HEK293 (cell line): Measurements from ENCODE around the gene CALCOCO2.

Source experiments
- CTCF ChIP-seq: fragments of 450-650 bp; formaldehyde crosslinking; IDR thresholded peaks from 2 replicates; pipeline ENCODE4 v1.5.1; 2016; ENCODE audit warnings: missing biosample characterization, missing genetic modification characterization
- EGR2 ChIP-seq: fragments of 450-650 bp; formaldehyde crosslinking; IDR thresholded peaks from 2 replicates; pipeline ENCODE4 v1.5.1; 2016; ENCODE audit warnings: low read depth, missing biosample characterization, missing genetic modification characterization
- KLF8 ChIP-seq: fragments of 450-650 bp; formaldehyde crosslinking; IDR thresholded peaks from 2 replicates; pipeline ENCODE4 v1.5.1; 2016; ENCODE audit warnings: missing biosample characterization, missing genetic modification characterization
- OSR2 ChIP-seq: fragments of 450-650 bp; formaldehyde crosslinking; IDR thresholded peaks from 2 replicates; pipeline ENCODE4 v1.5.1; 2016; ENCODE audit warnings: missing biosample characterization, missing genetic modification characterization
- SALL2 ChIP-seq: fragments of 450-650 bp; formaldehyde crosslinking; IDR thresholded peaks from 2 replicates; pipeline ENCODE4 v1.5.0; 2017; ENCODE audit warnings: missing biosample characterization, mild to moderate bottlenecking, missing genetic modification characterization, borderline replicate concordance
- YY1 ChIP-seq: fragments of 450-650 bp; formaldehyde crosslinking; IDR thresholded peaks from 2 replicates; pipeline ENCODE4 v1.5.1; 2018; ENCODE audit warnings: missing biosample characterization, missing genetic modification characterization
- ZNF658 ChIP-seq: fragments of 450-650 bp; formaldehyde crosslinking; IDR thresholded peaks from 2 replicates; pipeline ENCODE4; 2016; ENCODE audit warnings: missing biosample characterization, missing genetic modification characterization
- TF ChIP-seq, protein P1 (sequence below): fragments of 450-650 bp; formaldehyde crosslinking; conservative IDR thresholded peaks from 2 replicates; pipeline ENCODE4 v1.5.1; 2016; ENCODE audit warnings: low read depth, missing biosample characterization, missing genetic modification characterization

GRCh38 chr17:48804936-48805411 is 25.9 kb upstream of the CALCOCO2 start:
- TF ChIP-seq ZNF658 (tag by site-specific recombination) (no peak), EGR2 (tag by site-specific recombination) (no peak), OSR2 (tag by site-specific recombination) (no peak), KLF8 (tag by site-specific recombination) (no peak), CTCF (peak; percentile 76), SALL2 (tag by site-specific recombination) (no peak), YY1 (tag by site-specific recombination) (no peak)
- TF ChIP-seq, protein P1, sequence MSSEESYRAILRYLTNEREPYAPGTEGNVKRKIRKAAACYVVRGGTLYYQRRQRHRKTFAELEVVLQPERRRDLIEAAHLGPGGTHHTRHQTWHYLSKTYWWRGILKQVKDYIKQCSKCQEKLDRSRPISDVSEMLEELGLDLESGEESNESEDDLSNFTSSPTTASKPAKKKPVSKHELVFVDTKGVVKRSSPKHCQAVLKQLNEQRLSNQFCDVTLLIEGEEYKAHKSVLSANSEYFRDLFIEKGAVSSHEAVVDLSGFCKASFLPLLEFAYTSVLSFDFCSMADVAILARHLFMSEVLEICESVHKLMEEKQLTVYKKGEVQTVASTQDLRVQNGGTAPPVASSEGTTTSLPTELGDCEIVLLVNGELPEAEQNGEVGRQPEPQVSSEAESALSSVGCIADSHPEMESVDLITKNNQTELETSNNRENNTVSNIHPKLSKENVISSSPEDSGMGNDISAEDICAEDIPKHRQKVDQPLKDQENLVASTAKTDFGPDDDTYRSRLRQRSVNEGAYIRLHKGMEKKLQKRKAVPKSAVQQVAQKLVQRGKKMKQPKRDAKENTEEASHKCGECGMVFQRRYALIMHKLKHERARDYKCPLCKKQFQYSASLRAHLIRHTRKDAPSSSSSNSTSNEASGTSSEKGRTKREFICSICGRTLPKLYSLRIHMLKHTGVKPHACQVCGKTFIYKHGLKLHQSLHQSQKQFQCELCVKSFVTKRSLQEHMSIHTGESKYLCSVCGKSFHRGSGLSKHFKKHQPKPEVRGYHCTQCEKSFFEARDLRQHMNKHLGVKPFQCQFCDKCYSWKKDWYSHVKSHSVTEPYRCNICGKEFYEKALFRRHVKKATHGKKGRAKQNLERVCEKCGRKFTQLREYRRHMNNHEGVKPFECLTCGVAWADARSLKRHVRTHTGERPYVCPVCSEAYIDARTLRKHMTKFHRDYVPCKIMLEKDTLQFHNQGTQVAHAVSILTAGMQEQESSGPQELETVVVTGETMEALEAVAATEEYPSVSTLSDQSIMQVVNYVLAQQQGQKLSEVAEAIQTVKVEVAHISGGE (tag by site-specific recombination), result no peak
